CD1c-positive myeloid dendritic cell (primary cell): ENCODE measurements around the gene RELN.

Source experiments
- DNase-seq: peaks from one replicate; pipeline ENCODE4 v3.0.0-alpha.2; 2016; ENCODE audit errors: extremely low spot score

The RELN gene

GRCh38 chr7:103569621-103570305 lies 419.7 kb downstream of the RELN start:
- no peak for DNase-seq

GRCh38 chr7:103564416-103564815 lies 425.0 kb downstream of the RELN start:
- no peak for DNase-seq

GRCh38 chr7:103560136-103560535 lies 429.3 kb downstream of the RELN start:
- no peak for DNase-seq

- no peak for DNase-seq
These were observed 438.4 kb downstream of the RELN start for GRCh38 chr7:103551016-103551415.

- DNase-seq, result no peak
These were observed 439.7 kb downstream of the RELN start for GRCh38 chr7:103549786-103550185.

- no peak for DNase-seq
These were observed 441.8 kb downstream of the RELN start for GRCh38 chr7:103547451-103548284.

GRCh38 chr7:103542470-103542869 lies 447.0 kb downstream of the RELN start:
- DNase-seq, result no peak

- no peak for DNase-seq
These were observed 447.5 kb downstream of the RELN start for GRCh38 chr7:103541947-103542346.

- DNase-seq, result no peak
These were observed 448.4 kb downstream of the RELN start for GRCh38 chr7:103541026-103541425.

- DNase-seq, result no peak
These were observed 449.1 kb downstream of the RELN start for GRCh38 chr7:103540338-103540737.

- no peak for DNase-seq
These were observed 449.6 kb downstream of the RELN start for GRCh38 chr7:103539875-103540274.

GRCh38 chr7:103538964-103539709 lies 450.3 kb downstream of the RELN start:
- no peak for DNase-seq

GRCh38 chr7:103533761-103534160 lies 455.7 kb downstream of the RELN start:
- DNase-seq, result no peak

- no peak for DNase-seq
These were observed 456.5 kb downstream of the RELN start for GRCh38 chr7:103532955-103533354.

- no peak for DNase-seq
These were observed 461.3 kb downstream of the RELN start for GRCh38 chr7:103528152-103528551.

GRCh38 chr7:103525937-103526336 lies 463.5 kb downstream of the RELN start:
- no peak for DNase-seq

GRCh38 chr7:103524042-103524907 lies 465.2 kb downstream of the RELN start:
- no peak for DNase-seq

- DNase-seq, result no peak
These were observed 467.5 kb downstream of the RELN start for GRCh38 chr7:103521937-103522336.

GRCh38 chr7:103504505-103505135 lies 484.8 kb downstream of the RELN start:
- DNase-seq, result no peak

GRCh38 chr7:103501206-103501605 lies 488.3 kb downstream of the RELN start:
- no peak for DNase-seq

GRCh38 chr7:103499976-103500375 lies 489.5 kb downstream of the RELN start:
- no peak for DNase-seq
